Calu3 (cell line): ENCODE results near the gene BMP7. TPM values are rescaled to one million over a fixed set of nuclear protein-coding genes. Genes with fewer than 3 reads are reported as not detected.

ENCODE experiments used
- BruUV-seq: library from RNA; stranded (reverse); fragments of 400-500 nt; replicated peaks from 2 replicates; lab custom pipeline; 2021; lab: Mats Ljungman, UMichigan
- CTCF ChIA-PET: fragments of 300-600 bp; sonication (Branson Sonifier 250); formaldehyde crosslinking; loops from one replicate; lab custom pipeline; 2022; ENCODE audit warnings: antibody characterized with exemption; lab: Charles Lee
- DNase-seq: peaks from one replicate; pipeline ENCODE4 v3.0.0; 2022
- H3K27ac Mint-ChIP-seq: one replicate; pipeline ENCODE4 v1.8.0; 2022; ENCODE audit warnings: mixed read lengths; ENCODE audit not compliant: unreplicated experiment
- H3K27me3 Mint-ChIP-seq: one replicate; pipeline ENCODE4 v1.8.0; 2022; ENCODE audit warnings: mixed read lengths; ENCODE audit not compliant: unreplicated experiment
- H3K36me3 Mint-ChIP-seq: one replicate; pipeline ENCODE4 v1.8.0; 2022; ENCODE audit warnings: mild to moderate bottlenecking, moderate library complexity, mixed read lengths; ENCODE audit not compliant: insufficient read depth, unreplicated experiment
- H3K4me1 Mint-ChIP-seq: one replicate; pipeline ENCODE4 v1.8.0; 2022; ENCODE audit warnings: mild to moderate bottlenecking, low read depth, mixed read lengths; ENCODE audit not compliant: unreplicated experiment
- H3K4me3 Mint-ChIP-seq: one replicate; pipeline ENCODE4 v1.8.0; 2022; ENCODE audit warnings: mild to moderate bottlenecking, low read depth, moderate library complexity, mixed read lengths; ENCODE audit not compliant: unreplicated experiment
- H3K9me3 Mint-ChIP-seq: one replicate; pipeline ENCODE4 v1.8.0; 2022; ENCODE audit warnings: low read depth, mixed read lengths; ENCODE audit not compliant: unreplicated experiment
- intact Hi-C: fragments of 100-400 bp; cut with micrococcal nuclease; formaldehyde crosslinking; loops from one replicate; pipeline ENCODE4 v1.10.0; 2022; ENCODE audit not compliant: unreplicated experiment
- total RNA-seq: library from RNA; stranded (reverse); gene quantifications from 2 replicates; pipeline ENCODE4 v1.2.3, GENCODE V29; 2022
- TF ChIP-seq, protein P1 (sequence below): fragments of 200-600 bp; IDR thresholded peaks from one replicate; pipeline ENCODE4 v1.8.0; 2022; ENCODE audit warnings: antibody characterized with exemption; ENCODE audit not compliant: unreplicated experiment

BMP7 gene
- total RNA-seq, 1 experiment from 2014 or later = not detected

DNA sequence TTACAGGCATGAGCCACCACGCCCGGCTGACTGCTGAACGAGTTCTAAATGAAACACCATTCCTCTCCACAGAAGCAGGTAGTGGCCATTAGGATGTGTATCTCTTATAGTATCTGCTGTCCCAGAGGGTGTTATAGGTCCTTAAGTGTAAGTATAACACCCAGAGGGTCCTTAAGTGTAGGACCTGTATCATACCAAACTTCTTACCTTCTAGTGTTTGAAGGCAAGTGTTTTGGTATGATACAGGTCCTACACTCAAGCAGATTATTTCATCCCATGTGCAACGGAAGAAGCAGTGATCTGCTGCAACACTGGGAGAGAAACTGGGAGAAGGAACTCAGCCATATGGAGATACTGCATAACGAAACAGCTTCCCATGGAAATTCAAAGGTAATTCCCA, 17.4 kb downstream of the BMP7 start:
- Mint-ChIP-seq H3K27me3 (peaks cover 65% of the 10 kb centered on the region), H3K36me3 (no peaks in the 10 kb centered on the region), H3K9me3 (peaks cover 2% of the 10 kb centered on the region), H3K4me1 (no peaks in the 10 kb centered on the region), H3K27ac (no peak overlapping the region), H3K4me3 (no peak overlapping the region)
- intact Hi-C loops = no loop called here
- no TSS peak for BruUV-seq
- no peak for DNase-seq
- CTCF ChIA-PET = no interaction called here
- TF ChIP-seq, protein P1, sequence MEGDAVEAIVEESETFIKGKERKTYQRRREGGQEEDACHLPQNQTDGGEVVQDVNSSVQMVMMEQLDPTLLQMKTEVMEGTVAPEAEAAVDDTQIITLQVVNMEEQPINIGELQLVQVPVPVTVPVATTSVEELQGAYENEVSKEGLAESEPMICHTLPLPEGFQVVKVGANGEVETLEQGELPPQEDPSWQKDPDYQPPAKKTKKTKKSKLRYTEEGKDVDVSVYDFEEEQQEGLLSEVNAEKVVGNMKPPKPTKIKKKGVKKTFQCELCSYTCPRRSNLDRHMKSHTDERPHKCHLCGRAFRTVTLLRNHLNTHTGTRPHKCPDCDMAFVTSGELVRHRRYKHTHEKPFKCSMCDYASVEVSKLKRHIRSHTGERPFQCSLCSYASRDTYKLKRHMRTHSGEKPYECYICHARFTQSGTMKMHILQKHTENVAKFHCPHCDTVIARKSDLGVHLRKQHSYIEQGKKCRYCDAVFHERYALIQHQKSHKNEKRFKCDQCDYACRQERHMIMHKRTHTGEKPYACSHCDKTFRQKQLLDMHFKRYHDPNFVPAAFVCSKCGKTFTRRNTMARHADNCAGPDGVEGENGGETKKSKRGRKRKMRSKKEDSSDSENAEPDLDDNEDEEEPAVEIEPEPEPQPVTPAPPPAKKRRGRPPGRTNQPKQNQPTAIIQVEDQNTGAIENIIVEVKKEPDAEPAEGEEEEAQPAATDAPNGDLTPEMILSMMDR = no peak

DNA sequence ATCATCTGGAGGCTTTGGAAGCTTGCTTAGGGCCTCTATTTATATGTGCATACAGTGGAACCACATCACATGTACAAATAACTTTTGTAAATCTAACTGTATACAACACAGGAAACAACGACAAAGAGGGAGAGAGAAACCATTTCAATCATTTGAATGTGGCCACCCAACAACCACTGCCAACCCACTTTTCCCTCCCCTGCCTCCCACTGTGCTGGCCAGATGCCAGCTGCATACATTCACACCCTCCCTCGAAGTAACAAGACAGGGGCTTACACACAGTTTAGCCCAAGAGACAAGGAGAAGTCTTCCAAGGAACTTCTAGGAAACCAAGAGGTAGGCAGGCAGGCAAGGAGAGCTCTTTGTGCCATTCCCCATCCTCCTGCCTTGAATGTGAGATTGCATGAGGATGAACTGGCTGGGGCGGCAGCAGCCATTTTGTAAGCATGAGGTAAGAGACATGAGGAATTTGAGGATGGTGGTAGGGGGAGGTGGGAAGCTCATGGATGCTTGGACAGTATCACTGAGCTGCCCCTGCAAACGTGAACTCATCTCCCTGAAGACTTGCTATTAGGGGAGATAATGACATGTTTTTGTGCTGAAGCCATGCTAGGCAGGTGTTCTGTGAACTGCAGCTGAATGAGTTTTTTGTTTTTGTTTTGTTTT, 18.2 kb downstream of the BMP7 start:
- Mint-ChIP-seq H3K27ac (no peak overlapping the region), H3K36me3 (no peaks in the 10 kb centered on the region), H3K4me3 (no peak overlapping the region), H3K27me3 (peaks cover 57% of the 10 kb centered on the region), H3K9me3 (peaks cover 2% of the 10 kb centered on the region), H3K4me1 (no peaks in the 10 kb centered on the region)
- DNase-seq = no peak
- no TSS peak for BruUV-seq
- TF ChIP-seq, protein P1 = no peak
- CTCF ChIA-PET = interaction anchor here (0.6 to 1.0 kb wide), 2 partner anchors 10 to 12 kb away, joined by 3 read pairs; no protein-coding TSS in a partner anchor
- intact Hi-C loops = no loop called here

DNA sequence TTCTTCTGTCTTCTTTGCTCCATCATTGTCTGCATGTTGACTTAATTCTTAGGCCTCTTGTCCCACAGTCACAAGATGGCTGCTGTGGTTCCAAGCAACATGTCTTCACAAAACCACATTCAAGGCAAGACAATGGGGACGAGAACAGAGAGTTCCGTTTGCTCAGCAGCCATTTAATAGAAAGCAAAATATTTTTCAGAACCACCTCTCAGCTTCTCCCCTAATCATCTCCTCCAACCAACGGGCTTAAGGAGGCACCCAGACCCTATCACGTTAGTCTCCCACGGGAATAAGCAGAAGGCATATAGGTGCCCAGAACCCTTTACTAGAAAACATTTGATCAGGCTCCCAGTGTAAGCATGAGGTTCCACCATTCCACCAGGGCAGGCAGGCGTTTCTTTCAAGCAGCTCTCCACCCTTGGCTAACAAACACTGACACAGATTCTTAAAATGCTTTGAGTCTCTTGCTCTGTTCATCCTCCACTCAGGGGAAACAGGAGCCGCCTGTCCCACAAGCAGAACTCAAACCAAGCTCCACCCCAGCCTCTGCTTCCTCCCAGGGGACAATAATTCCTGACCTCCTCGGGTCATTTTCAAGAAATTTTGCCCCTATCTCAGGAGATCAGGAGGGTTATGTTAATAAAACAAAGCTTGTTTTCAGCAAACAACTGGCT, 19.0 kb downstream of the BMP7 start:
- no peaks in the 10 kb centered on the region for H3K36me3 Mint-ChIP-seq
- BruUV-seq = no TSS peak
- H3K27me3 Mint-ChIP-seq = peaks cover 48% of the 10 kb centered on the region
- H3K27ac Mint-ChIP-seq = no peak overlapping the region
- no peak overlapping the region for H3K4me3 Mint-ChIP-seq
- H3K4me1 Mint-ChIP-seq = no peaks in the 10 kb centered on the region
- CTCF ChIA-PET = interaction anchor here (0.6 to 1.0 kb wide), 2 partner anchors 13 to 801 kb away, joined by 3 to 4 read pairs; no protein-coding TSS in a partner anchor
- TF ChIP-seq, protein P1 = no peak
- intact Hi-C loops = no loop called here
- peaks cover 2% of the 10 kb centered on the region for H3K9me3 Mint-ChIP-seq
- DNase-seq = no peak

DNA sequence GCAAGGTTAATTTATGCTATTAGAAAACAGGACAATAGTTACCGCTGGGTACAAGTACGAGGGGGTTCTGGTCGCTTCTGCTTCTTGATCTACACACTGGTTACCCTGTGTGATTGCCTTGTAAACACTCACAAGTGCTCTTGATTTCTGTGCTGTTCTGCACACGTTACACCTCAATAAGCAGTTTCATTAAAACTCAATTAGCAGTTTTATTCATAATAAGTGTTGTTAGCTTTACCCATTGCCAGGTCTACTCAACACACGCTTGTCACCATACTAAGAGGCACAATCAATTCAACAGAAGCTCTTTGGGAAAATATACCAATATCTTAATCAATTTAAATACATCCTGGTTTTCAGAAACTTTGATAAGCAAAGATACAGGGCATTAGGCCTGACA, 20.4 kb downstream of the BMP7 start:
- Mint-ChIP-seq H3K4me1 (no peaks in the 10 kb centered on the region), H3K4me3 (no peak overlapping the region), H3K9me3 (peaks cover 2% of the 10 kb centered on the region), H3K36me3 (no peaks in the 10 kb centered on the region), H3K27me3 (peaks cover 44% of the 10 kb centered on the region), H3K27ac (no peak overlapping the region)
- DNase-seq = no peak
- intact Hi-C loops = no loop called here
- no TSS peak for BruUV-seq
- CTCF ChIA-PET = no interaction called here
- TF ChIP-seq, protein P1 = no peak
